ENCODE results near the gene CDON. TPM values are rescaled to one million over a fixed set of nuclear protein-coding genes. Genes with fewer than 3 reads are reported as not detected.

The CDON gene, protein sequence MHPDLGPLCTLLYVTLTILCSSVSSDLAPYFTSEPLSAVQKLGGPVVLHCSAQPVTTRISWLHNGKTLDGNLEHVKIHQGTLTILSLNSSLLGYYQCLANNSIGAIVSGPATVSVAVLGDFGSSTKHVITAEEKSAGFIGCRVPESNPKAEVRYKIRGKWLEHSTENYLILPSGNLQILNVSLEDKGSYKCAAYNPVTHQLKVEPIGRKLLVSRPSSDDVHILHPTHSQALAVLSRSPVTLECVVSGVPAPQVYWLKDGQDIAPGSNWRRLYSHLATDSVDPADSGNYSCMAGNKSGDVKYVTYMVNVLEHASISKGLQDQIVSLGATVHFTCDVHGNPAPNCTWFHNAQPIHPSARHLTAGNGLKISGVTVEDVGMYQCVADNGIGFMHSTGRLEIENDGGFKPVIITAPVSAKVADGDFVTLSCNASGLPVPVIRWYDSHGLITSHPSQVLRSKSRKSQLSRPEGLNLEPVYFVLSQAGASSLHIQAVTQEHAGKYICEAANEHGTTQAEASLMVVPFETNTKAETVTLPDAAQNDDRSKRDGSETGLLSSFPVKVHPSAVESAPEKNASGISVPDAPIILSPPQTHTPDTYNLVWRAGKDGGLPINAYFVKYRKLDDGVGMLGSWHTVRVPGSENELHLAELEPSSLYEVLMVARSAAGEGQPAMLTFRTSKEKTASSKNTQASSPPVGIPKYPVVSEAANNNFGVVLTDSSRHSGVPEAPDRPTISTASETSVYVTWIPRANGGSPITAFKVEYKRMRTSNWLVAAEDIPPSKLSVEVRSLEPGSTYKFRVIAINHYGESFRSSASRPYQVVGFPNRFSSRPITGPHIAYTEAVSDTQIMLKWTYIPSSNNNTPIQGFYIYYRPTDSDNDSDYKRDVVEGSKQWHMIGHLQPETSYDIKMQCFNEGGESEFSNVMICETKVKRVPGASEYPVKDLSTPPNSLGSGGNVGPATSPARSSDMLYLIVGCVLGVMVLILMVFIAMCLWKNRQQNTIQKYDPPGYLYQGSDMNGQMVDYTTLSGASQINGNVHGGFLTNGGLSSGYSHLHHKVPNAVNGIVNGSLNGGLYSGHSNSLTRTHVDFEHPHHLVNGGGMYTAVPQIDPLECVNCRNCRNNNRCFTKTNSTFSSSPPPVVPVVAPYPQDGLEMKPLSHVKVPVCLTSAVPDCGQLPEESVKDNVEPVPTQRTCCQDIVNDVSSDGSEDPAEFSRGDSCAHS (N-terminal part only)
- total RNA-seq = 1 to 10 TPM; 1.0 to 2.0 (median 1.8) TPM

- in situ Hi-C loops (cut with MboI; ENCODE audit: low sequenced_read_pairs in 4 of 4) = loop anchor here in 1 of 4 donors (10.0 kb wide), 1 partner anchor 132 kb away; no protein-coding TSS in a partner anchor
- Histone ChIP-seq H3K27me3 (peaks cover 0 to 7% (median under 1%) of the 10 kb centered on the region in 3 donors), H3K36me3 (no peaks in the 10 kb centered on the region), H3K4me3 (peak within 1 kb of the TSS; percentile 65 to 84 (median 74)), H3K9me3 (no peaks in the 10 kb centered on the region), H3K27ac (peak within 1 kb of the TSS; percentile 64 to 83 (median 68)), H3K4me1 (peaks cover 9 to 11% of the 10 kb centered on the region in 2 donors)
- peak; percentile 84 to 87 for DNase-seq
- TF ChIP-seq, protein P1, sequence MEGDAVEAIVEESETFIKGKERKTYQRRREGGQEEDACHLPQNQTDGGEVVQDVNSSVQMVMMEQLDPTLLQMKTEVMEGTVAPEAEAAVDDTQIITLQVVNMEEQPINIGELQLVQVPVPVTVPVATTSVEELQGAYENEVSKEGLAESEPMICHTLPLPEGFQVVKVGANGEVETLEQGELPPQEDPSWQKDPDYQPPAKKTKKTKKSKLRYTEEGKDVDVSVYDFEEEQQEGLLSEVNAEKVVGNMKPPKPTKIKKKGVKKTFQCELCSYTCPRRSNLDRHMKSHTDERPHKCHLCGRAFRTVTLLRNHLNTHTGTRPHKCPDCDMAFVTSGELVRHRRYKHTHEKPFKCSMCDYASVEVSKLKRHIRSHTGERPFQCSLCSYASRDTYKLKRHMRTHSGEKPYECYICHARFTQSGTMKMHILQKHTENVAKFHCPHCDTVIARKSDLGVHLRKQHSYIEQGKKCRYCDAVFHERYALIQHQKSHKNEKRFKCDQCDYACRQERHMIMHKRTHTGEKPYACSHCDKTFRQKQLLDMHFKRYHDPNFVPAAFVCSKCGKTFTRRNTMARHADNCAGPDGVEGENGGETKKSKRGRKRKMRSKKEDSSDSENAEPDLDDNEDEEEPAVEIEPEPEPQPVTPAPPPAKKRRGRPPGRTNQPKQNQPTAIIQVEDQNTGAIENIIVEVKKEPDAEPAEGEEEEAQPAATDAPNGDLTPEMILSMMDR (IDR thresholded peaks at IDR 0.05 in 4 of 5, conservative IDR thresholded peaks at IDR 0.05 in 1 of 5) = peak in 1 of 5 experiments; percentile 25
- TF ChIP-seq POLR2A (IDR thresholded peaks at IDR 0.05) = peak in 1 of 2 donors; percentile 27
- ATAC-seq = peak; percentile 95 to 96
- intact Hi-C loops (cut with DNase I; ENCODE audit: low total_unique reads) = loop anchor here (1.0 to 5.0 kb wide), 5 partner anchors 50 to 206 kb away; partner anchors contain the start of genes FAM118B, FOXRED1, HYLS1 and RPUSD4
Measured at GRCh38 chr11:126062679-126063506, at the start of gene CDON. CDON (minus strand) TSS chr11:126062866; CDS start chr11:126023476, 39,390 bp downstream.

GRCh38 chr11:126111458-126112116 is 48.9 kb upstream of the CDON start:
- TF ChIP-seq, protein P1 (IDR thresholded peaks at IDR 0.05 in 4 of 5, conservative IDR thresholded peaks at IDR 0.05 in 1 of 5) = no peak
- no peak for TF ChIP-seq POLR2A (IDR thresholded peaks at IDR 0.05)
- Histone ChIP-seq H3K27ac (peak overlapping the region in 2 of 4 donors; percentile 4 to 50), H3K9me3 (no peaks in the 10 kb centered on the region), H3K27me3 (no peaks in the 10 kb centered on the region), H3K4me3 (no peak overlapping the region), H3K4me1 (peaks cover 51 to 62% of the 10 kb centered on the region in 2 donors), H3K36me3 (no peaks in the 10 kb centered on the region)
- peak; percentile 28 to 73 for DNase-seq
- intact Hi-C loops (cut with DNase I; ENCODE audit: low total_unique reads) = loop anchor here (5.0 kb wide), 5 partner anchors 81 to 209 kb away; partner anchors contain the start of genes DDX25, FOXRED1, PUS3 and SRPRA
- peak in 1 of 2 donors; percentile 19 for ATAC-seq
- in situ Hi-C loops (cut with MboI; ENCODE audit: low sequenced_read_pairs in 4 of 4) = loop anchor here in 1 of 4 donors (10.0 kb wide), 1 partner anchor 83 kb away; no protein-coding TSS in a partner anchor

- TF ChIP-seq POLR2A (IDR thresholded peaks at IDR 0.05) = no peak
- TF ChIP-seq, protein P1 (IDR thresholded peaks at IDR 0.05 in 4 of 5, conservative IDR thresholded peaks at IDR 0.05 in 1 of 5) = no peak
- intact Hi-C loops (cut with DNase I; ENCODE audit: low total_unique reads) = loop anchor here (5.0 kb wide), 5 partner anchors 82 to 208 kb away; partner anchors contain the start of genes DDX25, FOXRED1, PUS3 and SRPRA
- Histone ChIP-seq H3K27me3 (no peaks in the 10 kb centered on the region), H3K36me3 (no peaks in the 10 kb centered on the region), H3K4me1 (peaks cover 40 to 50% of the 10 kb centered on the region in 2 donors), H3K9me3 (no peaks in the 10 kb centered on the region), H3K4me3 (no peak overlapping the region), H3K27ac (peak overlapping the region in 1 of 4 donors; percentile 10)
- in situ Hi-C loops (cut with MboI; ENCODE audit: low sequenced_read_pairs in 4 of 4) = loop anchor here in 1 of 4 donors (10.0 kb wide), 1 partner anchor 85 kb away; no protein-coding TSS in a partner anchor
- ATAC-seq (peak in 1 of 2 donors; percentile 30), DNase-seq (peak in 1 of 2 donors; percentile 38)
Measured at GRCh38 chr11:126109941-126110731, 47.5 kb upstream of the CDON start.

Measured in gastrocnemius medialis (tissue), 4 donors.